HEK293T (cell line): ENCODE data around the gene CFAP157.

Experiments used
- CTCF ChIA-PET: fragments of 350-600 bp; formaldehyde crosslinking; extraction: SDS; loops from one replicate; lab custom pipeline; 2021; ENCODE audit warnings: antibody characterized with exemption, inconsistent platforms; lab: Yijun Ruan, JAX
- POLR2A ChIA-PET: fragments of 350-600 bp; formaldehyde crosslinking; extraction: SDS; loops from one replicate; lab custom pipeline; 2020; ENCODE audit warnings: antibody characterized with exemption, inconsistent platforms; lab: Yijun Ruan, JAX
- DNase-seq: peaks from one replicate; pipeline ENCODE4 v3.0.0; 2012; ENCODE audit warnings: mixed read lengths; ENCODE audit errors: extremely low spot score
- ARNT ChIP-seq: fragments of 450-650 bp; IDR thresholded peaks from 2 replicates; pipeline ENCODE4 v1.6.1; 2017; ENCODE audit warnings: mild to moderate bottlenecking
- BHLHE40 ChIP-seq: fragments of 450-650 bp; IDR thresholded peaks from 2 replicates; pipeline ENCODE4 v1.6.1; 2016; ENCODE audit warnings: mild to moderate bottlenecking, moderate library complexity, borderline replicate concordance
- CTBP1 ChIP-seq: fragments of 450-650 bp; IDR thresholded peaks from 2 replicates; pipeline ENCODE4 v1.6.1; 2016; ENCODE audit warnings: borderline replicate concordance
- ELF4 ChIP-seq: fragments of 450-650 bp; IDR thresholded peaks from 2 replicates; pipeline ENCODE4 v1.6.1; 2017; ENCODE audit warnings: antibody characterized with exemption
- FOXA1 ChIP-seq: fragments of 450-650 bp; IDR thresholded peaks from 2 replicates; pipeline ENCODE4 v1.6.1; 2016; ENCODE audit warnings: mild to moderate bottlenecking
- FOXK2 ChIP-seq: fragments of 450-650 bp; IDR thresholded peaks from 2 replicates; pipeline ENCODE4 v1.6.1; 2016; ENCODE audit warnings: mild to moderate bottlenecking
- FOXM1 ChIP-seq: fragments of 450-650 bp; IDR thresholded peaks from 2 replicates; pipeline ENCODE4 v1.6.1; 2017; ENCODE audit warnings: mild to moderate bottlenecking, borderline replicate concordance
- HDGF ChIP-seq: fragments of 450-650 bp; IDR thresholded peaks from 2 replicates; pipeline ENCODE4 v1.6.1; 2017; ENCODE audit warnings: antibody characterized with exemption, borderline replicate concordance
- L3MBTL2 ChIP-seq: fragments of 450-650 bp; conservative IDR thresholded peaks from 2 replicates; pipeline ENCODE4 v1.6.1; 2016; ENCODE audit warnings: mild to moderate bottlenecking
- LEF1 ChIP-seq: fragments of 450-650 bp; IDR thresholded peaks from 2 replicates; pipeline ENCODE4 v1.6.1; 2017; ENCODE audit warnings: mild to moderate bottlenecking, borderline replicate concordance
- NFRKB ChIP-seq: fragments of 450-650 bp; IDR thresholded peaks from 2 replicates; pipeline ENCODE4 v1.6.1; 2016; ENCODE audit warnings: mild to moderate bottlenecking, moderate library complexity
- SP1 ChIP-seq: fragments of 450-650 bp; IDR thresholded peaks from 2 replicates; pipeline ENCODE4 v1.6.1; 2017
- SUZ12 ChIP-seq: fragments of 450-650 bp; IDR thresholded peaks from 2 replicates; pipeline ENCODE4 v1.6.1; 2016; ENCODE audit warnings: mild to moderate bottlenecking
- TARDBP ChIP-seq: fragments of 450-650 bp; IDR thresholded peaks from 2 replicates; pipeline ENCODE4 v1.6.1; 2016
- ZNF384 ChIP-seq: fragments of 450-650 bp; IDR thresholded peaks from 2 replicates; pipeline ENCODE4 v1.6.1; 2016
- TF ChIP-seq, protein P1 (sequence below): fragments of 450-650 bp; IDR thresholded peaks from 2 replicates; pipeline ENCODE4 v1.6.1; 2016

CFAP157 gene

DNA sequence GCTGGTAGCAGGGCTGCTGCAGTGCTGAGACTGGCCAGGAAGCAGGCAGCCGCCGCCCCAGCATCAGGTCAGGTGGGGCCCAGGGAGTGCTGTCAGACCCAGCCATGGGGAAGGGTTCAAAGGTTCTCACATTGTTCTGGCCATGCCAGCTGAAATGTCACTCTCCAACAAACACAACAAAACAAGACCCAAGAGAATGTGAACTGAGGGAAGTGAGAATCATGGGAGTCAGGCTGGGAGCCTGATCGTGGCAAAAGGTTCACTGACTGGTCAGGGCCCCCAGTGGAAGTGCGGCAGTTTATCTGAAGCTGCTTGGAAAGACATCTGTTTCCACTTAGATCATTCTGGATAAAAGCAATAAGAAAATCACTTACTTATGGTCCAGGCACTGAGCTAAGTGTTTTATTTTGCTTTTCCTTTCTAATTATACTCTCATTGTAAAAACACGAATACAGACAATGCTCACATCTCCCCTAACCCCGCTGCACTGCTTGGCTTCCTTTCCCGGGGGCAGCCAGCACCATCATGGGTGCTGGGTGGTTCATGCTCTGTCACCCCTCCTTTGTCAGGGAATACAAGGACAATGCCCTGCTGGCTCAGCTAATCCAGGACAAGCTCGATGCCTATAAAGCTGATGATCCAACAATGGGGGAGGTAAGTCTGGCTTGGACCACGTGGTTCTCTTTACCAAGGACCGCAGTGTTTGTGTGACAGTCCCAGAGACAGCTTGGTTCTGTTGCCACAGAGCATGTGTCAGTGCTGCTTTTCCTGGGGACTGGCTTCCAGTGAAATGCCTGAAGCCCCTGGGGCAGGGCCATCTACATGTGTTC, 41.9 kb upstream of the CFAP157 start:
- DNase-seq: no peak
- ChIA-PET CTCF (no interaction called here), POLR2A (no interaction called here)
- TF ChIP-seq BHLHE40 (no peak), TARDBP (no peak), HDGF (no peak), ELF4 (no peak), L3MBTL2 (no peak)

- POLR2A ChIA-PET: no interaction called here
- CTCF ChIA-PET: no interaction called here
- TF ChIP-seq L3MBTL2: no peak
- no peak for TF ChIP-seq FOXA1
- TF ChIP-seq BHLHE40: no peak
- no peak for TF ChIP-seq FOXK2
- DNase-seq: no peak
Measured at GRCh38 chr9:127667127-127667844, 39.5 kb upstream of the CFAP157 start.

DNA sequence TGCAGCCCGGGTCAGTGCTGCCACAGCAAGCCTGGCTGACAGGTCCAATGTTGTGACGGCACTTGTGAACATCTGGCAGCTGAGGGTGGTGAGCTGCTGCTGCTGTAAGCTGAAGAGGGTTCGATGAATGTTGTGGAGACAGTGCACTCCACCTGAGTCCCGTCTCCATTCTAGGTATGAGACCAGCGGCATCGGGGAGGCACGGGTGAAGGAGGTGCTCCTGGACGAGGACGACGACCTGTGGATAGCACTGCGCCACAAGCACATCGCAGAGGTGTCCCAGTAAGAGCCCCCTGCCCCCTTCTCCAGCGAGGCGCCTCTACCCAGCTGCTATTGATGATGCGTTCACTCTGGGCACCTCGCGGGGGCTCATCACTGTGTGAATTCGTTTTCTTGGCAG, 38.9 kb upstream of the CFAP157 start:
- TF ChIP-seq, protein P1, sequence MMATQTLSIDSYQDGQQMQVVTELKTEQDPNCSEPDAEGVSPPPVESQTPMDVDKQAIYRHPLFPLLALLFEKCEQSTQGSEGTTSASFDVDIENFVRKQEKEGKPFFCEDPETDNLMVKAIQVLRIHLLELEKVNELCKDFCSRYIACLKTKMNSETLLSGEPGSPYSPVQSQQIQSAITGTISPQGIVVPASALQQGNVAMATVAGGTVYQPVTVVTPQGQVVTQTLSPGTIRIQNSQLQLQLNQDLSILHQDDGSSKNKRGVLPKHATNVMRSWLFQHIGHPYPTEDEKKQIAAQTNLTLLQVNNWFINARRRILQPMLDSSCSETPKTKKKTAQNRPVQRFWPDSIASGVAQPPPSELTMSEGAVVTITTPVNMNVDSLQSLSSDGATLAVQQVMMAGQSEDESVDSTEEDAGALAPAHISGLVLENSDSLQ: no peak
- TF ChIP-seq SUZ12: no peak
- no peak for TF ChIP-seq ZNF384
- no peak for TF ChIP-seq FOXA1
- no peak for TF ChIP-seq FOXM1
- no peak for TF ChIP-seq ARNT
- TF ChIP-seq L3MBTL2: no peak
- no peak for TF ChIP-seq SP1
- TF ChIP-seq TARDBP: no peak
- no peak for TF ChIP-seq FOXK2
- TF ChIP-seq NFRKB: no peak
- no peak for TF ChIP-seq LEF1
- TF ChIP-seq ELF4: no peak
- no peak for TF ChIP-seq CTBP1
- TF ChIP-seq BHLHE40: no peak
- no peak for TF ChIP-seq HDGF
- ChIA-PET CTCF (no interaction called here), POLR2A (no interaction called here)
- no peak for DNase-seq

DNA sequence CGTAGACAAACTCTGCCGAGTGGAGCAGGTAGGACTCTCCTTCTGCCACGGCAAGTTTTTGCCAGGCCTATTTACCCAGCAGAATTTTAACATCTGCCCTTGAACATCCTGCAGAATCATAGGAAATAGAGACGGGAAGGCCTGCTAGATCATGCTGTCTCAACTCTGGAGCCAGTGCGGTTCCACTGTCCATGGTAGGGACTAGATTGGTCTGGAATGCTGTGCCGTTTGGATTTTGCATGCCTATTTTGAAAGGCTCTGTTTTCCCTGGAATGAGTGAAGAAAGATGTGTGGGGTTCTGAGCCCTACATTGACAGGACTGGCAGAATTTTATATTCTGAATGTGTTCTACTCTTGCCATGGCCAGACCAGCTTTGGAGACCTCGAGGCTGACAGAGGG, 33.6 kb upstream of the CFAP157 start:
- DNase-seq: no peak
- ChIA-PET POLR2A (no interaction called here), CTCF (no interaction called here)
- TF ChIP-seq BHLHE40 (no peak), FOXK2 (no peak), LEF1 (no peak), TARDBP (no peak), CTBP1 (no peak), SUZ12 (no peak), ZNF384 (no peak), ARNT (no peak), ELF4 (no peak), FOXA1 (no peak), HDGF (no peak), FOXM1 (no peak), L3MBTL2 (no peak), SP1 (no peak), NFRKB (no peak)
- TF ChIP-seq, protein P1: no peak

GRCh38 chr9:127676638-127677037, 30.1 kb upstream of the CFAP157 start:
- POLR2A ChIA-PET: no interaction called here
- no peak for DNase-seq
- TF ChIP-seq FOXK2: no peak
- TF ChIP-seq ZNF384: no peak
- TF ChIP-seq FOXM1: no peak
- TF ChIP-seq BHLHE40: no peak
- TF ChIP-seq LEF1: no peak
- TF ChIP-seq SP1: no peak
- no peak for TF ChIP-seq NFRKB
- TF ChIP-seq FOXA1: no peak
- no peak for TF ChIP-seq CTBP1
- no peak for TF ChIP-seq ELF4
- TF ChIP-seq L3MBTL2: no peak
- TF ChIP-seq TARDBP: no peak
- TF ChIP-seq, protein P1: no peak
- TF ChIP-seq ARNT: no peak
- CTCF ChIA-PET: no interaction called here

- POLR2A ChIA-PET: interaction anchor here (0.5 kb wide), 1 partner anchor 109 kb away, joined by 3 read pairs; no protein-coding TSS in a partner anchor
Measured at GRCh38 chr9:127679506-127679905, 27.3 kb upstream of the CFAP157 start.

More at GRCh38 chr9:127679506-127679905, 27.3 kb upstream of the CFAP157 start:
- no peak for DNase-seq
- CTCF ChIA-PET: no interaction called here
- TF ChIP-seq FOXK2 (no peak), SUZ12 (no peak), ZNF384 (no peak), ELF4 (no peak), TARDBP (no peak), FOXA1 (no peak), ARNT (no peak), BHLHE40 (no peak), NFRKB (no peak), SP1 (no peak), L3MBTL2 (no peak), HDGF (no peak)
